Transverse colon (tissue), 4 donors: ENCODE results near the gene PKP2. TPM values are rescaled to one million over a fixed set of nuclear protein-coding genes. Genes with fewer than 3 reads are reported as not detected.

ENCODE experiments used
- DNase-seq: peaks from one replicate; pipeline ENCODE4 v3.0.0-alpha.2; 2019
- H3K27ac ChIP-seq, 4 donors: fragments of 200-600 bp; sonication (generic); 2 replicates each; pipeline ENCODE4 v1.5.1; 2016 to 2018; ENCODE audit warnings: inconsistent platforms in 4 of 4
- H3K27me3 ChIP-seq: fragments of 200-600 bp; sonication (generic); 2 replicates; pipeline ENCODE4 v1.5.1; 2017; ENCODE audit warnings: inconsistent platforms
- H3K36me3 ChIP-seq, 4 donors: fragments of 200-600 bp; sonication (generic); 2 replicates each; pipeline ENCODE4 v1.5.1; 2017 to 2019; ENCODE audit warnings: inconsistent platforms in 4 of 4
- H3K4me1 ChIP-seq, 4 donors: fragments of 200-600 bp; sonication (generic); 2 replicates each; pipeline ENCODE4 v1.5.1; 2017 to 2020; ENCODE audit warnings: inconsistent platforms in 4 of 4
- H3K4me3 ChIP-seq, 4 donors: fragments of 200-600 bp; sonication (generic); 1 replicate in 1 of 4; 2 replicates in 3 of 4; pipeline versions ENCODE4 v1.5.1 to v1.6.1; 2017 to 2019; ENCODE audit warnings: inconsistent platforms in 4 of 4
- H3K9me3 ChIP-seq, 2 donors: fragments of 200-600 bp; sonication (generic); 2 replicates each; pipeline ENCODE4 v1.5.1; 2017 to 2019; ENCODE audit warnings: inconsistent platforms in 2 of 2
- CTCF ChIP-seq, 5 experiments: fragments of 200-600 bp in 3 of 5; fragments of 450-650 bp in 2 of 5; sonication (generic) in 3 of 5; IDR thresholded peaks; 1 replicate in 2 of 5; 2 replicates in 3 of 5; pipeline ENCODE4 v1.5.1; 2016 to 2017; ENCODE audit warnings: antibody characterized with exemption in 5 of 5, inconsistent platforms in 3 of 5, mild to moderate bottlenecking in 2 of 5, moderate library complexity in 1 of 5
- EP300 ChIP-seq: sonication (generic); formaldehyde crosslinking; IDR thresholded peaks from one replicate; pipeline ENCODE4 v1.6.1; 2017; ENCODE audit warnings: antibody characterized with exemption, low read depth
- POLR2A ChIP-seq: fragments of 450-650 bp; IDR thresholded peaks from one replicate; pipeline ENCODE4 v1.6.1; 2016; ENCODE audit warnings: antibody characterized with exemption, mild to moderate bottlenecking, moderate library complexity
- POLR2AphosphoS5 ChIP-seq, 3 donors: sonication (generic); formaldehyde crosslinking; IDR thresholded peaks; one replicate each; pipeline ENCODE4 v1.6.1; 2016; ENCODE audit warnings: antibody characterized with exemption in 3 of 3
- WGBS, 2 donors: methylation state at CpG; one replicate each; pipeline ENCODE4 v1.1.5; 2018; ENCODE audit warnings: low coverage in 1 of 2; 5-methylcytosine and 5-hydroxymethylcytosine counted together
- in situ Hi-C, 4 donors: fragments of 200-750 bp; cut with MboI; loops; one replicate each; pipeline versions ENCODE4 v1.15.0 to v1.15.1; 2017; ENCODE audit warnings: low sequenced_read_pairs in 3 of 4, low pct_ligation_motif_present in 1 of 4, low pct_unique_long_range_greater_than_20kb in 1 of 4
- intact Hi-C: fragments of 100-400 bp; cut with DNase I; formaldehyde crosslinking; loops from one replicate; pipeline ENCODE4 v1.15.1; 2023; ENCODE audit warnings: low total_unique reads
- total RNA-seq, 4 donors: library from RNA; depleted of rRNA; stranded (reverse); fragments of >200 nt; gene quantifications; one replicate each; pipeline ENCODE4 v1.1.0, GENCODE V29; 2016

PKP2 gene
- total RNA-seq, 4 donors from 2014 or later, result 92.0 to 253 (median 108) TPM

GRCh38 chr12:32754111-32754510 lies 142.5 kb downstream of the PKP2 start:
- DNase-seq, result no peak
- intact Hi-C loops, result no loop called here

GRCh38 chr12:32753605-32754004 lies 143.0 kb downstream of the PKP2 start:
- peak overlapping the region in 1 of 4 donors; percentile 95 for H3K27ac ChIP-seq
- WGBS, 2 donors, result 47 to 56% methylated on average over 4 of the region's 4 CpGs
- no peak for DNase-seq
- peaks cover 0 to 22% (median 7%) of the 10 kb centered on the region in 4 donors for H3K36me3 ChIP-seq
- in situ Hi-C loops, result loop anchor here in 3 of 4 donors (10.0 to 25.0 kb wide), 3 partner anchors 159 to 1271 kb away; partner anchors contain the start of gene ALG10 (in 2 of the 3)
- H3K27me3 ChIP-seq, result no peaks in the 10 kb centered on the region
- H3K9me3 ChIP-seq, result no peaks in the 10 kb centered on the region
- TF ChIP-seq EP300 (no peak), POLR2AphosphoS5 (IDR thresholded peaks at IDR 0.05) (no peak), POLR2A (no peak), CTCF (IDR thresholded peaks at IDR 0.05) (no peak)
- H3K4me3 ChIP-seq, result no peak overlapping the region
- intact Hi-C loops, result no loop called here
- peaks cover 11 to 24% (median 18%) of the 10 kb centered on the region in 4 donors for H3K4me1 ChIP-seq

More at GRCh38 chr12:32754111-32754510, 142.5 kb downstream of the PKP2 start:
- H3K9me3 ChIP-seq, result no peaks in the 10 kb centered on the region
- in situ Hi-C loops, result loop anchor here in 3 of 4 donors (10.0 to 25.0 kb wide), 3 partner anchors 158 to 1271 kb away; partner anchors contain the start of gene ALG10 (in 2 of the 3)
- H3K36me3 ChIP-seq, result peaks cover 0 to 17% (median 7%) of the 10 kb centered on the region in 4 donors
- H3K4me3 ChIP-seq, result peak overlapping the region in 2 of 4 donors; percentile 94 to 99
- 24 to 38% methylated on average over 2 of the region's 2 CpGs for WGBS, 2 donors
- H3K27ac ChIP-seq, result peak overlapping the region in 3 of 4 donors; percentile 92 to 95 (median 95)
- peaks cover 11 to 24% (median 18%) of the 10 kb centered on the region in 4 donors for H3K4me1 ChIP-seq
- H3K27me3 ChIP-seq, result no peaks in the 10 kb centered on the region
- TF ChIP-seq POLR2AphosphoS5 (IDR thresholded peaks at IDR 0.05), result no peak

GRCh38 chr12:32743264-32743663 lies 153.3 kb downstream of the PKP2 start:
- WGBS, 2 donors, result 91 to 100% methylated on average over 2 of the region's 2 CpGs
- in situ Hi-C loops (no loop called here), intact Hi-C loops (no loop called here)
- no peaks in the 10 kb centered on the region for H3K4me1 ChIP-seq
- no peak overlapping the region for H3K27ac ChIP-seq
- no peak for DNase-seq
- no peaks in the 10 kb centered on the region for H3K27me3 ChIP-seq
- no peak overlapping the region for H3K4me3 ChIP-seq
- H3K9me3 ChIP-seq, result no peaks in the 10 kb centered on the region
- TF ChIP-seq POLR2A (no peak), CTCF (IDR thresholded peaks at IDR 0.05) (no peak), EP300 (no peak), POLR2AphosphoS5 (IDR thresholded peaks at IDR 0.05) (no peak)
- peaks cover 0 to 64% (median 32%) of the 10 kb centered on the region in 4 donors for H3K36me3 ChIP-seq

GRCh38 chr12:32742133-32742532 lies 154.4 kb downstream of the PKP2 start:
- peaks cover 0 to 69% (median 26%) of the 10 kb centered on the region in 4 donors for H3K36me3 ChIP-seq
- TF ChIP-seq CTCF (IDR thresholded peaks at IDR 0.05) (no peak), EP300 (no peak), POLR2AphosphoS5 (IDR thresholded peaks at IDR 0.05) (no peak), POLR2A (no peak)
- WGBS, 2 donors, result 96 to 98% methylated on average over 4 to 10 of the region's 10 CpGs
- no peaks in the 10 kb centered on the region for H3K4me1 ChIP-seq
- H3K27me3 ChIP-seq, result no peaks in the 10 kb centered on the region
- intact Hi-C loops, result no loop called here
- in situ Hi-C loops, result no loop called here
- H3K9me3 ChIP-seq, result no peaks in the 10 kb centered on the region
- no peak overlapping the region for H3K27ac ChIP-seq
- H3K4me3 ChIP-seq, result no peak overlapping the region
- no peak for DNase-seq

Other genes starting within 250 kb of the PKP2 start
- gene DNM1L, start 217.5 kb downstream of the PKP2 start, total RNA-seq, result 10 to 100 TPM; 41.2 to 61.3 (median 44.2) TPM
- gene YARS2, start 140.9 kb downstream of the PKP2 start, total RNA-seq, result 10 to 100 TPM in 2 of 4 donors, 1 to 10 TPM in 2; 1.5 to 19.9 (median 10.5) TPM